GM19455 (cell line): ENCODE results near the gene DCAF12L1.

Experiments
- ATAC-seq: cut with Tn5 transposase; IDR thresholded peaks from one replicate; pipeline ENCODE4 v1.9.1; 2021; ENCODE audit not compliant: unreplicated experiment

Gene DCAF12L1

GRCh38 chrX:126552313-126553022, at the start of gene DCAF12L1:
Gene DCAF12L1, minus strand, starts transcription at chrX:126552814. Its CDS starts 206 bp downstream, at chrX:126552608.
- ATAC-seq = no peak

GRCh38 chrX:126580877-126581276, 28.3 kb upstream of the DCAF12L1 start:
- ATAC-seq = no peak

- ATAC-seq = no peak
Observed at GRCh38 chrX:126575911-126576310, 23.3 kb upstream of the DCAF12L1 start.

- no peak for ATAC-seq
Observed at GRCh38 chrX:126557151-126557550, 4.5 kb upstream of the DCAF12L1 start.

GRCh38 chrX:126551725-126552312, 795 bp downstream of the DCAF12L1 start:
- ATAC-seq = no peak

- ATAC-seq = no peak
Observed at GRCh38 chrX:126551306-126551705, 1.3 kb downstream of the DCAF12L1 start.

GRCh38 chrX:126550816-126551215, 1.8 kb downstream of the DCAF12L1 start:
- no peak for ATAC-seq

- no peak for ATAC-seq
Observed at GRCh38 chrX:126509923-126510322, 42.7 kb downstream of the DCAF12L1 start.
